A549 (cell line): ENCODE results near the gene PINK1. TPM values are rescaled to one million over a fixed set of nuclear protein-coding genes. Genes with fewer than 3 reads are reported as not detected.

Source experiments
- ATAC-seq, 2 experiments: fragments of 200-7000 bp in 1 of 2; fragments of >200 bp in 1 of 2; cut with Nextera tagmentation in 1 of 2; cut with Tn5 transposase in 1 of 2; 3 replicates each; pipeline versions ENCODE4 v1.8.0 to v1.9.1; 2018 to 2020; ENCODE audit warnings: mild to moderate bottlenecking in 1 of 2, moderate library complexity in 1 of 2
- CTCF ChIA-PET: fragments of 300-600 bp; sonication (Branson Sonifier 250); formaldehyde crosslinking; extraction: SDS; loops from one replicate; lab custom pipeline; 2021; ENCODE audit warnings: antibody characterized with exemption, inconsistent platforms; lab: Yijun Ruan, JAX
- POLR2A ChIA-PET: fragments of 350-600 bp; formaldehyde crosslinking; extraction: SDS; loops from one replicate; lab custom pipeline; 2021; ENCODE audit warnings: antibody characterized with exemption, inconsistent platforms; lab: Yijun Ruan, JAX
- DNase-seq, 2 experiments: peaks; one replicate each; pipeline versions ENCODE4 v3.0.0 to v3.0.0-alpha.2; 2011 to 2016; ENCODE audit warnings: low read depth in 1 of 2, low spot score in 1 of 2
- FAIRE-seq: peaks from 2 replicates; lab custom pipeline; 2011; peaks lifted over from hg19 to GRCh38; lab: Jason Lieb, UNC
- H3K27ac ChIP-seq, 2 experiments: fragments of >200 bp; sonication (Bioruptor Twin); formaldehyde crosslinking; 3 replicates each; pipeline ENCODE4 v1.5.1; 2016 to 2017
- H3K4me1 ChIP-seq: fragments of >200 bp; sonication (Bioruptor Twin); formaldehyde crosslinking; 3 replicates; pipeline ENCODE4 v1.6.1; 2016
- H3K4me2 ChIP-seq: fragments of >200 bp; sonication (Bioruptor Twin); formaldehyde crosslinking; 3 replicates; pipeline ENCODE4 v1.6.1; 2016
- H3K4me3 ChIP-seq: fragments of >200 bp; sonication (Bioruptor Twin); formaldehyde crosslinking; 3 replicates; pipeline ENCODE4 v1.5.1; 2016
- H3K9me3 ChIP-seq: fragments of >200 bp; sonication (Bioruptor Twin); formaldehyde crosslinking; 3 replicates; pipeline ENCODE4 v1.6.1; 2016
- BHLHE40 ChIP-seq: IDR thresholded peaks from 2 replicates; pipeline ENCODE4 v1.6.1; 2012; ENCODE audit warnings: low read depth, low read length, inconsistent platforms
- CHD4 ChIP-seq: fragments of 200-600 bp; sonication (generic); IDR thresholded peaks from 2 replicates; pipeline ENCODE4 v1.6.1; 2016; ENCODE audit warnings: antibody characterized with exemption, mild to moderate bottlenecking, borderline replicate concordance
- EHMT2 ChIP-seq: fragments of 200-600 bp; sonication (generic); IDR thresholded peaks from 2 replicates; pipeline ENCODE4 v1.6.1; 2016; ENCODE audit warnings: antibody characterized with exemption, low read depth, mild to moderate bottlenecking, moderate library complexity
- ESRRA ChIP-seq: fragments of 150-350 bp; IDR thresholded peaks from 2 replicates; pipeline ENCODE4 v1.6.1; 2014; ENCODE audit warnings: mild to moderate bottlenecking, low read length, borderline replicate concordance
- FOSB ChIP-seq: fragments of 250-450 bp; sonication (Bioruptor Pico); IDR thresholded peaks from 2 replicates; pipeline ENCODE4 v1.5.0; 2020; ENCODE audit warnings: mild to moderate bottlenecking, moderate library complexity
- GATA3 ChIP-seq: IDR thresholded peaks from 2 replicates; pipeline ENCODE4 v1.6.1; 2012; ENCODE audit warnings: borderline replicate concordance
- HOXA7 ChIP-seq: fragments of 250-450 bp; sonication (Bioruptor Pico); IDR thresholded peaks from 2 replicates; pipeline ENCODE4 v1.5.0; 2020; ENCODE audit warnings: mild to moderate bottlenecking, moderate library complexity
- HOXB13 ChIP-seq: fragments of 250-450 bp; sonication (Bioruptor Pico); IDR thresholded peaks from 2 replicates; pipeline ENCODE4 v1.5.0; 2020; ENCODE audit warnings: low read depth, mild to moderate bottlenecking, moderate library complexity
- JUNB ChIP-seq: fragments of >200 bp; sonication (Bioruptor Twin); formaldehyde crosslinking; IDR thresholded peaks from 2 replicates; pipeline ENCODE4 v1.6.1; 2016
- MAFK ChIP-seq: fragments of 450-650 bp; IDR thresholded peaks from 2 replicates; pipeline ENCODE4 v1.6.1; 2014; ENCODE audit not compliant: partially characterized antibody
- NFE2L2 ChIP-seq: fragments of 150-350 bp; conservative IDR thresholded peaks from 2 replicates; pipeline ENCODE4 v1.6.1; 2014; ENCODE audit warnings: low read length
- NPAS2 ChIP-seq: fragments of 250-450 bp; sonication (Bioruptor Pico); IDR thresholded peaks from 2 replicates; pipeline ENCODE4 v1.8.0; 2022; ENCODE audit warnings: mild to moderate bottlenecking, moderate library complexity, borderline replicate concordance
- PHF8 ChIP-seq: fragments of 200-600 bp; sonication (generic); IDR thresholded peaks from 2 replicates; pipeline ENCODE4 v1.6.1; 2016; ENCODE audit warnings: low read depth, mild to moderate bottlenecking, antibody characterized with exemption, moderate library complexity, borderline replicate concordance
- POLR2AphosphoS2 ChIP-seq: conservative IDR thresholded peaks from 2 replicates; pipeline ENCODE4 v1.6.1; 2012; ENCODE audit warnings: low read length, improper control_type of control experiment, inconsistent platforms
- RAD21 ChIP-seq, 2 experiments: fragments of >200 bp in 1 of 2; sonication (Bioruptor Twin) in 1 of 2; formaldehyde crosslinking in 1 of 2; IDR thresholded peaks in 1 of 2; conservative IDR thresholded peaks in 1 of 2; 2 replicates in 1 of 2; 3 replicates in 1 of 2; pipeline ENCODE4 v1.6.1; 2012 to 2018; ENCODE audit warnings: inconsistent platforms in 1 of 2
- RCOR1 ChIP-seq: fragments of 150-350 bp; IDR thresholded peaks from 2 replicates; pipeline ENCODE4 v1.6.1; 2014; ENCODE audit warnings: antibody characterized with exemption, low read length, low read depth
- RFX5 ChIP-seq: fragments of 450-650 bp; IDR thresholded peaks from 2 replicates; pipeline ENCODE4 v1.7.1; 2014; ENCODE audit warnings: antibody characterized with exemption, mild to moderate bottlenecking, moderate library complexity
- SREBF2 ChIP-seq: fragments of 450-650 bp; IDR thresholded peaks from 2 replicates; pipeline ENCODE4 v1.6.1; 2014; ENCODE audit warnings: mild to moderate bottlenecking, moderate library complexity
- TFCP2L1 ChIP-seq: fragments of 250-450 bp; sonication (Bioruptor Pico); IDR thresholded peaks from 2 replicates; pipeline ENCODE4 v1.5.0; 2021; ENCODE audit warnings: mild to moderate bottlenecking
- ZC3H11A ChIP-seq: fragments of 450-650 bp; IDR thresholded peaks from 2 replicates; pipeline ENCODE4 v1.6.1; 2014; ENCODE audit warnings: antibody characterized with exemption, mild to moderate bottlenecking
- WGBS: methylation state at CpG from one replicate; pipeline ENCODE4 v1.1.6; 2017; ENCODE audit errors: missing lambda C conversion rate; 5-methylcytosine and 5-hydroxymethylcytosine counted together
- polyA plus RNA-seq, 4 experiments: library from polyadenylated mRNA; depleted of rRNA in 3 of 4; stranded (reverse); fragments of >200 nt; fragmentation: RNase III in 1 of 4; extraction: RNeasy Plus Mini Kit Qiagen cat#74134 plus additional on column Dnase treatment in 1 of 4; gene quantifications; 2 replicates in 3 of 4; 3 replicates in 1 of 4; pipeline ENCODE4 v1.2.3, GENCODE V29; 2011 to 2017
- TF ChIP-seq, protein P1 (sequence below): IDR thresholded peaks from 2 replicates; pipeline ENCODE4 v1.6.1; 2012
- TF ChIP-seq, protein P2 (sequence below): fragments of 250-450 bp; sonication (Bioruptor Pico); IDR thresholded peaks from 2 replicates; pipeline ENCODE4 v1.5.0; 2020; ENCODE audit warnings: low read depth, mild to moderate bottlenecking, moderate library complexity
- TF ChIP-seq, protein P3 (sequence below): fragments of 450-650 bp; IDR thresholded peaks from 2 replicates; pipeline ENCODE4 v1.6.1; 2014; ENCODE audit warnings: antibody characterized with exemption

PINK1 gene
- polyA plus RNA-seq, 2 of the 4 experiments (the other 2 are of a cell fraction): 18.9 to 51.4 TPM

DNA sequence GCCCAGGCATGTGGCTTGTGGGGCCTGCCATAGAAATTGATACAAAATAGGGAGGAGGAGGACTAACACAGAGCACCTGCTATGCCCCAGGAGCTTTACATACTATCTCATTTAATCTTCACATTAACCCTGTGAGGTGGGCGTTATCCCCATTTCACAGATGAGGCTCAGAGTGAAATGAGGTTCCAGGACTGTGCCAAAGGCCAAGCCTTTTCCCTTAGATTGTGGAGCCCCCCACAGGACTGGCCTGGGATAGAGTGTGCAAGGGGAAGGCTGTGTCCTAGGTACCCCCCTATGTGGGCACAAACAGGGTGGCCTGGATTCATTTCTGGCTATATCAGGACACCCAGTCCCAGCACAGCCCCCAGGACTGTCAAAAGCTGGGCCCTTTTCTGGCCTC is 30.1 kb downstream of the PINK1 start:
- no peak for FAIRE-seq
- Histone ChIP-seq H3K9me3 (no peaks in the 10 kb centered on the region), H3K4me2 (no peak overlapping the region), H3K27ac (no peak overlapping the region), H3K4me1 (peaks cover 18% of the 10 kb centered on the region), H3K4me3 (no peak overlapping the region)
- no peak for DNase-seq
- ATAC-seq: no peak
- ChIA-PET CTCF (interaction anchor here (0.7 to 2.4 kb wide), 4 partner anchors 9 to 531 kb away, joined by 3 to 9 read pairs (median 3); no protein-coding TSS in a partner anchor), POLR2A (no interaction called here)
- WGBS: 38% methylated on average over 1 of the region's 1 CpG
- TF ChIP-seq, protein P1, sequence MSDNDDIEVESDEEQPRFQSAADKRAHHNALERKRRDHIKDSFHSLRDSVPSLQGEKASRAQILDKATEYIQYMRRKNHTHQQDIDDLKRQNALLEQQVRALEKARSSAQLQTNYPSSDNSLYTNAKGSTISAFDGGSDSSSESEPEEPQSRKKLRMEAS: no peak
- TF ChIP-seq CHD4 (no peak), RAD21 (conservative IDR thresholded peaks at IDR 0.05 in 1 of 2, IDR thresholded peaks at IDR 0.05 in 1 of 2) (peak; percentile 16 to 53; a peak in 2 of 5 replicates)

DNA sequence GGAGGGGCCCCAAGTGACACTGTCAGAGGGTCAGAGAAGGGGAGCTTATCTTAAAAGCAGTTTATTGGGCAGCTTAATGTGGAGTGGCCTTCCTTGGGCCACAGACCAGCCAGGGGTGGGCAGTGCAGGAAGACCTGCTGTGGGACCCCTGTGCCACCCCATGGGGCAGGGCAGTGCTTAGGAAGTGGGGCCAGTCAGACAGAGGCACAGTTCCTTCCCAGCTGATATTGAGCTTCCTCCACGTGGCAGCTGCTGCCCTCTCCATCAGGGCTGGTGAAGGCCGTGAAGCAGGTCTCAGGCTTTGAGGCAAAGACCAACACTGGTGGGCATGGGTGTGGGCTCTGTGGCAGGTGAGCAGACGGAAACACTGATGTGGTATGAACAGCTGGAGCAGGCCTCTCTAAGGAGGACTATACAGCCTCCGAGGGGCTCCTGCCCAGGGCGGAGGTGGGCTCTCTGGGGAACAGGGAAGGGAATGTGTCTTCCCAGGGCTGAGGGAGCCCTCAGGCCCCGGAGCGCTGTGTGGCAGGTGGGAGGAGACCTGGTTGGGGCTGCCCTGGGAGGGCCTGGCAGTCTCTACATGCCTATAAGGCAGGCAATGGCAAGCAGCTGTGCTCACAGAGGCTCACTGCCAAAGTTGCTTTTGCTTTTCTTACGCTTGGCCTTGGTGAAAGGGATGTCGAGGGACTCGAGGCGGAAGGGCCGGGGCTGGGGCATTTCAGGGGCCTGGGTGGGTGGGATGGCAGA is 30.9 kb downstream of the PINK1 start:
- H3K9me3 ChIP-seq: no peaks in the 10 kb centered on the region
- H3K4me2 ChIP-seq: no peak overlapping the region
- no peak overlapping the region for H3K4me3 ChIP-seq
- H3K4me1 ChIP-seq: peaks cover 18% of the 10 kb centered on the region
- no peak for ATAC-seq
- CTCF ChIA-PET: interaction anchor here (1.1 to 2.4 kb wide), 2 partner anchors 142 to 531 kb away, joined by 3 to 9 read pairs; no protein-coding TSS in a partner anchor
- no peak overlapping the region for H3K27ac ChIP-seq
- no peak for FAIRE-seq
- TF ChIP-seq FOSB: no peak
- TF ChIP-seq JUNB: no peak
- no peak for TF ChIP-seq TFCP2L1 (CRISPR knock-in tag)
- no peak for TF ChIP-seq PHF8
- no peak for TF ChIP-seq HOXA7
- TF ChIP-seq, protein P2, sequence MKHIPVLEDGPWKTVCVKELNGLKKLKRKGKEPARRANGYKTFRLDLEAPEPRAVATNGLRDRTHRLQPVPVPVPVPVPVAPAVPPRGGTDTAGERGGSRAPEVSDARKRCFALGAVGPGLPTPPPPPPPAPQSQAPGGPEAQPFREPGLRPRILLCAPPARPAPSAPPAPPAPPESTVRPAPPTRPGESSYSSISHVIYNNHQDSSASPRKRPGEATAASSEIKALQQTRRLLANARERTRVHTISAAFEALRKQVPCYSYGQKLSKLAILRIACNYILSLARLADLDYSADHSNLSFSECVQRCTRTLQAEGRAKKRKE (CRISPR knock-in tag): no peak
- TF ChIP-seq, protein P3, sequence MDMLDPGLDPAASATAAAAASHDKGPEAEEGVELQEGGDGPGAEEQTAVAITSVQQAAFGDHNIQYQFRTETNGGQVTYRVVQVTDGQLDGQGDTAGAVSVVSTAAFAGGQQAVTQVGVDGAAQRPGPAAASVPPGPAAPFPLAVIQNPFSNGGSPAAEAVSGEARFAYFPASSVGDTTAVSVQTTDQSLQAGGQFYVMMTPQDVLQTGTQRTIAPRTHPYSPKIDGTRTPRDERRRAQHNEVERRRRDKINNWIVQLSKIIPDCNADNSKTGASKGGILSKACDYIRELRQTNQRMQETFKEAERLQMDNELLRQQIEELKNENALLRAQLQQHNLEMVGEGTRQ: no peak
- TF ChIP-seq MAFK: no peak
- TF ChIP-seq, all 56 proteins: peak for 0
- no peak for DNase-seq
- 75% methylated on average over 4 of the region's 12 CpGs for WGBS
- POLR2A ChIA-PET: no interaction called here

DNA sequence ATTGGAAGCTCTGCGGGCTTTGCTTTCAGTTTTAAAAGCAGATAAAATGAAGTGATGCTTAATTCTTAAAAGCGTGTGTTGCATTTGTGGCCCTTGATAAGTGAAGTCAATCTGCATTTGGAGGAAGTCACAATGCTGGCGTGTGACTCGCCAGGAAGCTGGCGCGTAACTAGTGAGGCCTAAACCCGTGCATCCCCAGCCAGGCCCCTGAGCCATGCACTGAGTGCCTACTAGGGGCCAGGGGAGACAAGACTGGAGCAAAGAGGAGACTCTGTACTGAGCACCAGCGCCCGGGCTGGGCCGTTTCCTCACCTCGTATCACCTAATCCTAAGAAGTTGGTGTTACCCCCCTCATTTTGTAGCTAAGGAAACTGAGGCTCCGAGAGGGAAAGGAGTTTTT is 32.5 kb downstream of the PINK1 start:
- no peak overlapping the region for H3K4me2 ChIP-seq
- H3K9me3 ChIP-seq: no peaks in the 10 kb centered on the region
- H3K4me1 ChIP-seq: peaks cover 6% of the 10 kb centered on the region; the same call in 1 of the 3 replicates
- ChIA-PET POLR2A (no interaction called here), CTCF (interaction anchor here (1.2 kb wide), 1 partner anchor 144 kb away, joined by 3 read pairs; no protein-coding TSS in a partner anchor)
- 89% methylated on average over 12 of the region's 12 CpGs for WGBS
- DNase-seq: no peak
- FAIRE-seq: no peak
- no peak overlapping the region for H3K27ac ChIP-seq
- no peak overlapping the region for H3K4me3 ChIP-seq
- TF ChIP-seq POLR2AphosphoS2: no peak
- TF ChIP-seq NPAS2 (CRISPR knock-in tag): no peak
- TF ChIP-seq RCOR1: no peak
- TF ChIP-seq HOXB13 (CRISPR knock-in tag): no peak
- no peak for TF ChIP-seq RFX5
- TF ChIP-seq PHF8: no peak
- TF ChIP-seq EHMT2: no peak
- TF ChIP-seq BHLHE40: no peak
- TF ChIP-seq GATA3: no peak
- no peak for TF ChIP-seq MAFK
- no peak for TF ChIP-seq ZC3H11A
- TF ChIP-seq, protein P2 (CRISPR knock-in tag): no peak
- TF ChIP-seq, protein P3: no peak
- no peak for TF ChIP-seq ESRRA
- no peak for TF ChIP-seq JUNB
- TF ChIP-seq RAD21 (conservative IDR thresholded peaks at IDR 0.05 in 1 of 2, IDR thresholded peaks at IDR 0.05 in 1 of 2): no peak
- no peak for TF ChIP-seq SREBF2
- no peak for TF ChIP-seq TFCP2L1 (CRISPR knock-in tag)
- TF ChIP-seq NFE2L2: no peak
- ATAC-seq: no peak
